ENCODE data around the gene HKDC1.

DNA sequence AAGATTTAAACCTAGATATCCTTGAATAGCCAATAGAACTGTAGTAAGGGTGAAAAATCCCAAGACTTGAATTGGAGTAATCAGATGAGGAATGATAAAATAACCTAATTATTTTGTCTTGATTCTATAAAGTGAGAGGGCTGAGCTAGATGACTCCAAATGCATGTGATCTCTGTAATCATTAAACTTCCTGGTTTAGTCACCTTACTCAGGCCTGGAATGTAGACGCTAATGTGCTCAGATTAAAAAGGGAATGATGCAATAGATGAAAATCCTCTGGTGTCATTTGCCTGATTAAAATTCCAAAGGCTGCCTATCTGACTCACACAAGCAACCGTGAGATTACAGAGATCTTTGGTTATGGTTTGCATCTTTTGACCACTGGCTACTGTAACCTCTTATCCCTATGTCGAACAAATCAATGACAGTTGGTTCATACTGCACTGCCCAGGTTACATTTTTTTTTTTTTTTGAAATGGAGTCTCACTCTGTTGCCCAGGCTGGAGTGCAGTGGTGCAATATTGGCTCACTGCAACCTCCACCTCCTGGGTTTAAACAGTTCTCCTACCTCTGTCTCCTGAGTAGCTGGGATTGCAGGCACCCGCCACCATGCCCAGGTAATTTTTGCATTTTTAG, 2.9 kb upstream of the HKDC1 start:
- no peak for TF ChIP-seq RAD21 (conservative IDR thresholded peaks at IDR 0.05 in 1 of 2, IDR thresholded peaks at IDR 0.05 in 1 of 2)
- TF ChIP-seq, protein P1, sequence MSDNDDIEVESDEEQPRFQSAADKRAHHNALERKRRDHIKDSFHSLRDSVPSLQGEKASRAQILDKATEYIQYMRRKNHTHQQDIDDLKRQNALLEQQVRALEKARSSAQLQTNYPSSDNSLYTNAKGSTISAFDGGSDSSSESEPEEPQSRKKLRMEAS (IDR thresholded peaks at IDR 0.05), result no peak
- TF ChIP-seq, protein P2, sequence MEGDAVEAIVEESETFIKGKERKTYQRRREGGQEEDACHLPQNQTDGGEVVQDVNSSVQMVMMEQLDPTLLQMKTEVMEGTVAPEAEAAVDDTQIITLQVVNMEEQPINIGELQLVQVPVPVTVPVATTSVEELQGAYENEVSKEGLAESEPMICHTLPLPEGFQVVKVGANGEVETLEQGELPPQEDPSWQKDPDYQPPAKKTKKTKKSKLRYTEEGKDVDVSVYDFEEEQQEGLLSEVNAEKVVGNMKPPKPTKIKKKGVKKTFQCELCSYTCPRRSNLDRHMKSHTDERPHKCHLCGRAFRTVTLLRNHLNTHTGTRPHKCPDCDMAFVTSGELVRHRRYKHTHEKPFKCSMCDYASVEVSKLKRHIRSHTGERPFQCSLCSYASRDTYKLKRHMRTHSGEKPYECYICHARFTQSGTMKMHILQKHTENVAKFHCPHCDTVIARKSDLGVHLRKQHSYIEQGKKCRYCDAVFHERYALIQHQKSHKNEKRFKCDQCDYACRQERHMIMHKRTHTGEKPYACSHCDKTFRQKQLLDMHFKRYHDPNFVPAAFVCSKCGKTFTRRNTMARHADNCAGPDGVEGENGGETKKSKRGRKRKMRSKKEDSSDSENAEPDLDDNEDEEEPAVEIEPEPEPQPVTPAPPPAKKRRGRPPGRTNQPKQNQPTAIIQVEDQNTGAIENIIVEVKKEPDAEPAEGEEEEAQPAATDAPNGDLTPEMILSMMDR (IDR thresholded peaks at IDR 0.05), result no peak
